Neural progenitor cell (in vitro differentiated cells): Measurements from ENCODE around the gene AKT1. TPM values are rescaled to one million over a fixed set of nuclear protein-coding genes. Genes with fewer than 3 reads are reported as not detected.

Source experiments
- DNase-seq: peaks from one replicate; pipeline ENCODE4 v3.0.0-alpha.2; 2016; ENCODE audit warnings: low spot score
- H2AFZ ChIP-seq: fragments of 200-600 bp; sonication (generic); replicated peaks from 2 replicates; pipeline ENCODE4 v1.6.1; 2016; ENCODE audit warnings: antibody characterized with exemption
- H3F3A ChIP-seq: fragments of 200-600 bp; sonication (generic); 2 replicates; pipeline ENCODE4 v1.6.1; 2016; ENCODE audit warnings: antibody characterized with exemption, low read depth
- H3K27ac ChIP-seq: fragments of 200-600 bp; sonication (generic); 2 replicates; pipeline ENCODE4 v1.5.1; 2016; ENCODE audit warnings: mild to moderate bottlenecking
- H3K27me3 ChIP-seq: fragments of 200-600 bp; sonication (generic); 2 replicates; pipeline ENCODE4 v1.6.1; 2016; ENCODE audit warnings: mild to moderate bottlenecking, moderate library complexity
- H3K36me3 ChIP-seq: fragments of 200-600 bp; sonication (generic); 2 replicates; pipeline ENCODE4 v1.5.1; 2016
- H3K4me1 ChIP-seq: fragments of 200-600 bp; sonication (generic); 2 replicates; pipeline ENCODE4 v1.6.1; 2016; ENCODE audit warnings: mixed run types
- H3K4me2 ChIP-seq: fragments of 200-600 bp; sonication (generic); 2 replicates; pipeline ENCODE4 v1.6.1; 2016
- H3K4me3 ChIP-seq: fragments of 200-600 bp; sonication (generic); 2 replicates; pipeline ENCODE4 v1.5.1; 2016
- H3K79me2 ChIP-seq: fragments of 200-600 bp; sonication (generic); 2 replicates; pipeline ENCODE4 v1.6.1; 2016; ENCODE audit warnings: low read depth
- H3K9ac ChIP-seq: fragments of 200-600 bp; sonication (generic); 2 replicates; pipeline ENCODE4 v1.6.1; 2016
- H3K9me3 ChIP-seq: fragments of 200-600 bp; sonication (generic); 2 replicates; pipeline ENCODE4 v1.5.1; 2016; ENCODE audit warnings: low read depth
- H4K20me1 ChIP-seq: fragments of 200-600 bp; sonication (generic); 2 replicates; pipeline ENCODE4 v1.6.1; 2016; ENCODE audit warnings: low read depth
- H3K27ac Mint-ChIP-seq: 3 replicates; pipeline ENCODE4 v1.8.0; 2021; ENCODE audit warnings: mixed read lengths
- H3K27me3 Mint-ChIP-seq: 2 replicates; pipeline ENCODE4 v1.8.0; 2022; ENCODE audit warnings: low read depth, mild to moderate bottlenecking, inconsistent platforms, moderate library complexity, mixed read lengths; ENCODE audit not compliant: insufficient read depth
- H3K36me3 Mint-ChIP-seq: 3 replicates; pipeline ENCODE4 v1.8.0; 2021; ENCODE audit warnings: mixed read lengths
- H3K4me1 Mint-ChIP-seq: 3 replicates; pipeline ENCODE4 v1.8.0; 2021; ENCODE audit warnings: mixed read lengths
- H3K4me3 Mint-ChIP-seq: 3 replicates; pipeline ENCODE4 v1.8.0; 2021; ENCODE audit warnings: mild to moderate bottlenecking, moderate library complexity, mixed read lengths
- H3K9me3 Mint-ChIP-seq: 3 replicates; pipeline ENCODE4 v1.8.0; 2020; ENCODE audit warnings: mixed read lengths
- EZH2 ChIP-seq: fragments of 200-600 bp; sonication (generic); IDR thresholded peaks from 2 replicates; pipeline ENCODE4 v1.6.1; 2017; ENCODE audit warnings: antibody characterized with exemption, mild to moderate bottlenecking, moderate library complexity
- EZH2phosphoT487 ChIP-seq: fragments of 200-600 bp; sonication (generic); IDR thresholded peaks from 2 replicates; pipeline ENCODE4 v1.6.1; 2017; ENCODE audit warnings: antibody characterized with exemption
- total RNA-seq: library from RNA; depleted of rRNA; stranded (reverse); fragments of >200 nt; gene quantifications from 2 replicates; pipeline ENCODE4 v1.2.3, GENCODE V29; 2015; ENCODE audit warnings: low replicate concordance
- TF ChIP-seq, protein P1 (sequence below): fragments of 200-600 bp; sonication (generic); IDR thresholded peaks from 2 replicates; pipeline ENCODE4 v1.5.1; 2017; ENCODE audit warnings: antibody characterized with exemption, mild to moderate bottlenecking

The AKT1 gene
- total RNA-seq, 1 donor from 2014 or later = 67.2 TPM

DNA sequence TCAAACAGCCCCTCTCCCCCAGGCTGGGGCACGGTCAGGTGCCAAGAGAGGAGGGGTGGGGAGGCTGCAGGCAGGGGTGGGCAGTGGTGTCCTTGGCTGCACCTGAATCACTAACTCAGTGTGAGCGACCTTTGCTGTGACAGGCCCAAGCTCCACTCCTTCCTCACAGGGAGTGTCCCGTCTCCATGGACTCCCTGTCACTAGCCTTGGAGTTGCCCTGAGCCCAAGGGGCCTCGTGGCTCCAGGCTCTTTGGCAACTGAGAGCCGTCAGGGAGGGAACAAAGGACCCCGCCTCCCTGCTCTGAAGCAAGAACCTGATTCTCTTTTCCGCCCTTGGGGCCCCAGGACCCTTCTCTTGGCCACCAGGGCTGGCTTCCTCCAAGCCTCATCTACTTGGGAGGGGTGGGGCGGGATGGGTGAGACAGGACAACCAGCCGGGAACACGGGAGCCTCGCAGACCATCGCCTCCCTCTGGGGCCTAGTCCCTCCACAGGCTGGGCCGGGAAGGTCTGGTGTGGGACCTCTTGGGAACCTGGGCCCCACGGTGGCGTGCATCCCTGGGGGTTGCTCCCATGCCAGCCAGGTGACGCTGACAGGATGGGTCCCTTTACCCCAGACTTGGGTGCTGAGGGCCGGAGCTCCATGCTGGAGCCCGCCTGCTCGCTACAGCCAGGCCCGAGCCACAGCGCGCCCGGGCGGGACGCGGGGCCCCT, 72.5 kb downstream of the AKT1 start:
- H3K36me3 Mint-ChIP-seq = no peaks in the 10 kb centered on the region
- no peaks in the 10 kb centered on the region for H3K27me3 ChIP-seq
- no peak overlapping the region for H3K9ac ChIP-seq
- no peak overlapping the region for H3K27ac ChIP-seq
- H3K36me3 ChIP-seq = no peaks in the 10 kb centered on the region
- peaks cover 12% of the 10 kb centered on the region for H3K4me1 Mint-ChIP-seq
- peaks cover 2% of the 10 kb centered on the region for H4K20me1 ChIP-seq
- no peak overlapping the region for H3K27ac Mint-ChIP-seq
- TF ChIP-seq EZH2phosphoT487 (no peak), EZH2 (no peak)
- TF ChIP-seq, protein P1, sequence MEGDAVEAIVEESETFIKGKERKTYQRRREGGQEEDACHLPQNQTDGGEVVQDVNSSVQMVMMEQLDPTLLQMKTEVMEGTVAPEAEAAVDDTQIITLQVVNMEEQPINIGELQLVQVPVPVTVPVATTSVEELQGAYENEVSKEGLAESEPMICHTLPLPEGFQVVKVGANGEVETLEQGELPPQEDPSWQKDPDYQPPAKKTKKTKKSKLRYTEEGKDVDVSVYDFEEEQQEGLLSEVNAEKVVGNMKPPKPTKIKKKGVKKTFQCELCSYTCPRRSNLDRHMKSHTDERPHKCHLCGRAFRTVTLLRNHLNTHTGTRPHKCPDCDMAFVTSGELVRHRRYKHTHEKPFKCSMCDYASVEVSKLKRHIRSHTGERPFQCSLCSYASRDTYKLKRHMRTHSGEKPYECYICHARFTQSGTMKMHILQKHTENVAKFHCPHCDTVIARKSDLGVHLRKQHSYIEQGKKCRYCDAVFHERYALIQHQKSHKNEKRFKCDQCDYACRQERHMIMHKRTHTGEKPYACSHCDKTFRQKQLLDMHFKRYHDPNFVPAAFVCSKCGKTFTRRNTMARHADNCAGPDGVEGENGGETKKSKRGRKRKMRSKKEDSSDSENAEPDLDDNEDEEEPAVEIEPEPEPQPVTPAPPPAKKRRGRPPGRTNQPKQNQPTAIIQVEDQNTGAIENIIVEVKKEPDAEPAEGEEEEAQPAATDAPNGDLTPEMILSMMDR = no peak
- peaks cover 5% of the 10 kb centered on the region for H3K27me3 Mint-ChIP-seq
- peaks cover 13% of the 10 kb centered on the region for H3K4me1 ChIP-seq
- no peaks in the 10 kb centered on the region for H3K79me2 ChIP-seq
- H3K9me3 Mint-ChIP-seq = no peaks in the 10 kb centered on the region
- peak overlapping the region; percentile 35 for H3K4me3 Mint-ChIP-seq
- peak overlapping the region; percentile 86 for H3K4me3 ChIP-seq
- no peak for DNase-seq
- no peaks in the 10 kb centered on the region for H3K9me3 ChIP-seq
- H3F3A ChIP-seq = no peaks in the 10 kb centered on the region
- H3K4me2 ChIP-seq = peak overlapping the region; percentile 97
- H2AFZ ChIP-seq = no peak overlapping the region

DNA sequence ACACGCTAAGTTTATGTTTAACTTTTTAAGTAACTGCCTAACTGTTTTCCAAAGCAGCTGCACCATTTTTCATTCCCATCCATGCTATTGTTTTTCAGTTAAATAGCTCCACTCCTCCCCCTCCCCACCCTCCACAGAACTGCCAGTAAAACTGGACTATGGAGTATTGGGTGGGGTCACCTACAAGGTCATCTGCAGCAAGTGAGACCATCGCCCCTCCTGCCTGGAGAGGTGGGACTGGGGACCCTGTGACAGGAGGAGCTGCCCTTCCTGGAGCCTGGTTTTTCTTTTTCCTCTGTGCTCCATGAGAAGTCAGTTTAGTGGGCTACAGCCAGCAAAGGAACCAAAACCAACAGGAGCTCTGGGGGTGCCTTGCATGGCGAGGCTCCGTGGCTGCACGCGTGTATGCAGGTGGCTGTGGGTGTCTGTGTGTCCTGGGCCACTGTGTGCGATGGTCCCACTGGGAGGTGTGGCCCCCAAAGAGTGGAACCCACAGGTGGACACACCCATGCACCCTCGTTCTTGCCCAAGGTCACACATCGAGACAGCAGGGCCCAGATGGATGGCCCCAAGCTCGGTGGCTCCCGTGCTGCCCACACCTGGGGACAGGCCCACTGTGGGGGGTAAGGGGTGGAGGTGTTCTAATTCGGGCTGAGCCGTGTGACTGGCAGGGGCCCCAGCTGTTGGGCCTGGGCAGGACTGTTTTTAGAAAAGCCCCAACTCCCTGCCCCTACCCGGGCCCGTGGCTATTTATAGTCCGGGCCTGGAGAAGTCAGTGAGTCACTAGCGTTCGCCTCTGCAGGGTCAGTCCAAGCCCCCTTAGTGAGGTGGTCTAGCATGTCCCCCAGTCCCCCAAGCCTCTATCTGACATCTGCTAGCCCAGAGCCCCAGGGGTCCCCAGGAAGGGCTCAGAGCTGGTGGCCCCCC, 73.8 kb downstream of the AKT1 start:
- peaks cover 17% of the 10 kb centered on the region for H3K4me1 Mint-ChIP-seq
- no peak overlapping the region for H3K9ac ChIP-seq
- peak overlapping the region; percentile 59 for H3K4me3 Mint-ChIP-seq
- no peaks in the 10 kb centered on the region for H3K79me2 ChIP-seq
- DNase-seq = no peak
- no peak overlapping the region for H3K27ac ChIP-seq
- no peaks in the 10 kb centered on the region for H3K27me3 ChIP-seq
- no peaks in the 10 kb centered on the region for H3K9me3 ChIP-seq
- no peaks in the 10 kb centered on the region for H3F3A ChIP-seq
- no peak overlapping the region for H3K4me3 ChIP-seq
- peaks cover 13% of the 10 kb centered on the region for H3K4me1 ChIP-seq
- peaks cover 5% of the 10 kb centered on the region for H3K27me3 Mint-ChIP-seq
- H4K20me1 ChIP-seq = peaks cover 2% of the 10 kb centered on the region
- H2AFZ ChIP-seq = no peak overlapping the region
- TF ChIP-seq, protein P1 = no peak
- H3K36me3 ChIP-seq = no peaks in the 10 kb centered on the region
- no peaks in the 10 kb centered on the region for H3K36me3 Mint-ChIP-seq
- no peak overlapping the region for H3K4me2 ChIP-seq
- H3K27ac Mint-ChIP-seq = no peak overlapping the region
- H3K9me3 Mint-ChIP-seq = no peaks in the 10 kb centered on the region

Other genes starting within 250 kb of the AKT1 start
- gene C14orf180, start 216.0 kb downstream of the AKT1 start, total RNA-seq = not detected in 2 replicates
- gene TMEM179, start 191.0 kb downstream of the AKT1 start, total RNA-seq = 0.77 and 12.1 TPM in 2 replicates
- 7.8 and 24.0 TPM in 2 replicates for gene INF2, start 106.1 kb downstream of the AKT1 start, total RNA-seq
- 25.3 and 26.4 TPM in 2 replicates for gene ADSS1, start 71.5 kb downstream of the AKT1 start, total RNA-seq
- 139 and 231 TPM in 2 replicates for gene SIVA1, start 42.6 kb downstream of the AKT1 start, total RNA-seq
- 0.41 and 1.1 TPM in 2 replicates for gene ZBTB42, start 5.4 kb upstream of the AKT1 start, total RNA-seq
- 3.0 and 13.7 TPM in 2 replicates for gene CEP170B, start 69.5 kb upstream of the AKT1 start, total RNA-seq
- not detected in 2 replicates for gene PLD4, start 129.1 kb upstream of the AKT1 start, total RNA-seq
- 0.77 and 1.3 TPM in 2 replicates for gene AHNAK2, start 182.6 kb upstream of the AKT1 start, total RNA-seq
- gene CLBA1, start 190.0 kb upstream of the AKT1 start, total RNA-seq = 8.5 and 10.8 TPM in 2 replicates
- 56.6 and 102 TPM in 2 replicates for gene CDCA4, start 225.3 kb upstream of the AKT1 start, total RNA-seq